22Rv1 (cell line): ENCODE measurements around the gene ADCK1.
"Not testable (repeated sequence)": the region's sequence is repeated elsewhere in the genome, so short reads cannot be mapped to it uniquely, and the experiment has no call there.

Experiments
- H3K27ac ChIP-seq: fragments of 450-650 bp; 2 replicates; pipeline ENCODE4 v1.5.1; 2017
- CTCF ChIP-seq: fragments of 450-650 bp; IDR thresholded peaks from 2 replicates; pipeline ENCODE4 v1.5.1; 2017; ENCODE audit warnings: mild to moderate bottlenecking
- ZFX ChIP-seq: fragments of 450-650 bp; IDR thresholded peaks from 2 replicates; pipeline ENCODE4 v1.6.1; 2017; ENCODE audit warnings: antibody characterized with exemption, borderline replicate concordance

ADCK1 gene

GRCh38 chr14:77800814-77801213 lies 905 bp downstream of the ADCK1 start:
- H3K27ac ChIP-seq = peak overlapping the region; percentile 73
- TF ChIP-seq CTCF = no peak

GRCh38 chr14:77804592-77804991 lies 4.7 kb downstream of the ADCK1 start:
- H3K27ac ChIP-seq = no peak overlapping the region
- TF ChIP-seq ZFX (no peak), CTCF (peak; percentile 51)

- TF ChIP-seq ZFX = no peak
- no peak for TF ChIP-seq CTCF
- no peak overlapping the region for H3K27ac ChIP-seq
Observed at GRCh38 chr14:77805706-77806105, 5.8 kb downstream of the ADCK1 start.

- TF ChIP-seq ZFX (no peak), CTCF (no peak)
- no peak overlapping the region for H3K27ac ChIP-seq
Observed at GRCh38 chr14:77808250-77808649, 8.3 kb downstream of the ADCK1 start.

- no peak overlapping the region for H3K27ac ChIP-seq
- TF ChIP-seq CTCF = no peak
- TF ChIP-seq ZFX = no peak
Observed at GRCh38 chr14:77809011-77809410, 9.1 kb downstream of the ADCK1 start.

GRCh38 chr14:77812028-77812427 lies 12.1 kb downstream of the ADCK1 start:
- no peak for TF ChIP-seq CTCF
- no peak for TF ChIP-seq ZFX
- no peak overlapping the region for H3K27ac ChIP-seq

- H3K27ac ChIP-seq = not testable (repeated sequence)
Observed at GRCh38 chr14:77812682-77813081, 12.8 kb downstream of the ADCK1 start.

GRCh38 chr14:77822307-77822706 lies 22.4 kb downstream of the ADCK1 start:
- TF ChIP-seq CTCF (no peak), ZFX (no peak)
- H3K27ac ChIP-seq = no peak overlapping the region
